Heart right ventricle (tissue), 16 donors: Measurements from ENCODE around the gene SMAP1. TPM values are rescaled to one million over a fixed set of nuclear protein-coding genes. Genes with fewer than 3 reads are reported as not detected.

Source experiments
- ATAC-seq, 8 donors: fragments of 200-7000 bp; cut with Tn5 transposase; one replicate each; pipeline ENCODE4 v1.9.1; 2020; ENCODE audit warnings: mild to moderate bottlenecking in 8 of 8, moderate library complexity in 8 of 8, moderate number of reproducible peaks in 1 of 8
- DNase-seq, 2 donors: peaks; one replicate each; pipeline ENCODE4 v3.0.0-alpha.2; 2020
- H3K27ac ChIP-seq, 10 donors: fragments of 200-600 bp; sonication (generic) in 2 of 10; one replicate each; pipeline versions ENCODE4 v1.5.0 to v1.8.0; 2020 to 2022; ENCODE audit warnings: mild to moderate bottlenecking in 3 of 10
- H3K27me3 ChIP-seq, 7 donors: fragments of 200-600 bp; one replicate each; pipeline ENCODE4 v1.8.0; 2021 to 2022; ENCODE audit warnings: mild to moderate bottlenecking in 2 of 7
- H3K36me3 ChIP-seq, 9 donors: fragments of 200-600 bp; sonication (generic) in 1 of 9; one replicate each; pipeline versions ENCODE4 v1.5.0 to v1.8.0; 2020 to 2022; ENCODE audit warnings: mild to moderate bottlenecking in 2 of 9
- H3K4me1 ChIP-seq, 9 donors: fragments of 200-600 bp; sonication (generic) in 1 of 9; one replicate each; pipeline versions ENCODE4 v1.5.0 to v1.8.0; 2020 to 2022; ENCODE audit warnings: mild to moderate bottlenecking in 4 of 9
- H3K4me3 ChIP-seq, 10 donors: fragments of 200-600 bp; sonication (generic) in 2 of 10; one replicate each; pipeline versions ENCODE4 v1.5.0 to v1.8.0; 2020 to 2022; ENCODE audit warnings: mild to moderate bottlenecking in 7 of 10, moderate library complexity in 2 of 10
- H3K9me3 ChIP-seq, 11 donors: fragments of 200-600 bp in 10 of 11; sonication (generic) in 2 of 11; one replicate each; pipeline versions ENCODE4 v1.5.0 to v1.8.0; 2013 to 2022; ENCODE audit warnings: mild to moderate bottlenecking in 2 of 11, control low read depth in 1 of 11, moderate library complexity in 1 of 11
- WGBS, 2 donors: extraction: QIAGEN DNeasy Blood & Tissue Kit; methylation state at CpG; one replicate each; pipeline ENCODE4 v1.1.7; 2013; ENCODE audit warnings: inconsistent platforms in 1 of 2; 5-methylcytosine and 5-hydroxymethylcytosine counted together
- intact Hi-C, 10 donors: fragments of 100-400 bp; cut with DNase I; formaldehyde crosslinking; loops; one replicate each; pipeline versions ENCODE4 v1.11.1 to v1.14.2; 2022
- polyA plus RNA-seq, 2 donors: library from polyadenylated mRNA; stranded (reverse); fragments of 200-250 nt; gene quantifications; one replicate each; pipeline ENCODE4 v1.2.3, GENCODE V29; 2013
- total RNA-seq, 10 donors: library from RNA; stranded (reverse); fragmentation: NEBNext Ultra II Directional in 3 of 10; extraction: Animal tissue kit (Norgen Biotek cat#: 25700) in 3 of 10; gene quantifications; one replicate each; pipeline versions ENCODE4 v1.2.1 to v1.2.4, GENCODE V29; 2021 to 2023
- TF ChIP-seq, protein P1 (sequence below), 9 donors: fragments of 200-600 bp; sonication (generic) in 2 of 9; IDR thresholded peaks; one replicate each; pipeline versions ENCODE4 v1.5.0 to v1.8.0; 2021 to 2022; ENCODE audit warnings: antibody characterized with exemption in 9 of 9, mild to moderate bottlenecking in 5 of 9, moderate library complexity in 1 of 9
- donor health status: Arrhythmogenic right ventricular cardiomyopathy.
- donor health status: ischemic (EF 13 %, LVEDD 7.1; RV severe dilation, severe dysfunction).
- donor health status: healthy with polysubstance abuse.
- donor health status: DM: no; HTN: yes; CAD: no.
- donor health status: DM: no; HTN: no; CAD: no.
- donor health status: ischemic (EF 25% LVEDD 6.9; RV normal size, moderate dysfunction).
- donor health status: ischemic (EF 25% LVEDD 5.7; RV mildly dilated, moderate dysfunction).
- donor health status: healthy.
- donor health status: DM: yes; HTN: yes; CAD: no.
- donor health status: Ischemic cardiomyopathy.
- donor health status: ischemic (EF 35%, LVEDD 5.7; RV mildly dilated, moderate dysfunction).
- donor health status: nonischemic (EF 11% LVEDD 7.7; RV severe dilation, severe dysfunction).
- donor health status: DM: yes; HTN: yes; CAD: no.
- donor health status: PGD.
- donor health status: ischemic (EF 29% LVEDD 5.4; RV normal size, mild dysfunction).
- donor health status: nonischemic (EF 23%, LVEDD 6.1; RV moderate dilation, normal function).

The SMAP1 gene
- total and polyA plus RNA-seq, 12 donors, result 12.8 to 36.3 (median 30.3) TPM

DNA sequence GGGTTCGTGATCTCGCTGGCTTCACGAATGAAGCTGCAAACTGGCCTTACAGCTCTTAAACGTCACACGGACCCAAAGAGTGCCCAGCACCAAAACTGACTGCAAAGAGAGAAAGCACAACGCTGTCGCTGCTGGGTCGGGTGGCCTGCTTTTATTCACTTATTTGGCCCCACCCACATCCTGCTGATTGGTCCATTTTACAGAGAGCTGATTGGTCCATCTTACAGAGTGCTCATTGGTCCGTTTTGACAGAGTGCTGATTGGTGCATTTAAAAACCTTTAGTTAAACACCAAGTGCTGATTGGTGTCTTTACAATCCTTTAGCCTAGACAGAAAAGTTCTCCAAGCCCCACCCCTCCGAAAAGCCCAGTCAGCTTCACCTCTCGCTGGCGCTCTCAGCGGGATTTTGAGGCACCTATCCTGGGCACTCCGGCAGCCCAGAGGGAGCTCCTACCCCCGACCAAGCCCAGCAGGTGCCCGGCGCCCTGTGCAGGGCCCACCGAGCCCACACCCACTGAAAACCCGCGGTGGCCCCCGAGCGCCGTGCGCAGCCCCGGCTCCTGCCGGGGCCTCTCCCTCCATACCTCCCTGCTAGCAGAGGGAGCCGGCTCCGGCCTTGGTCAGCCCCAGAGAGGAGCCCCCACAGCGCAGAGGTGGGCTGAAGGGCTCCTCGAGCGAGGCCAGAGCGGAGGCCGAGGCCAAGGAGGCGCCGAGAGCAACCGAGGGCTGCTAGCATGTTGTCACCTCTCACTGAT is 40.0 kb upstream of the SMAP1 start:
- ATAC-seq, result no peak
- Histone ChIP-seq H3K4me3 (no peak overlapping the region), H3K27ac (no peak overlapping the region), H3K27me3 (peaks cover 0 to 5% (median 0%) of the 10 kb centered on the region in 7 donors), H3K9me3 (no peaks in the 10 kb centered on the region), H3K36me3 (no peaks in the 10 kb centered on the region), H3K4me1 (no peaks in the 10 kb centered on the region)
- TF ChIP-seq, protein P1, sequence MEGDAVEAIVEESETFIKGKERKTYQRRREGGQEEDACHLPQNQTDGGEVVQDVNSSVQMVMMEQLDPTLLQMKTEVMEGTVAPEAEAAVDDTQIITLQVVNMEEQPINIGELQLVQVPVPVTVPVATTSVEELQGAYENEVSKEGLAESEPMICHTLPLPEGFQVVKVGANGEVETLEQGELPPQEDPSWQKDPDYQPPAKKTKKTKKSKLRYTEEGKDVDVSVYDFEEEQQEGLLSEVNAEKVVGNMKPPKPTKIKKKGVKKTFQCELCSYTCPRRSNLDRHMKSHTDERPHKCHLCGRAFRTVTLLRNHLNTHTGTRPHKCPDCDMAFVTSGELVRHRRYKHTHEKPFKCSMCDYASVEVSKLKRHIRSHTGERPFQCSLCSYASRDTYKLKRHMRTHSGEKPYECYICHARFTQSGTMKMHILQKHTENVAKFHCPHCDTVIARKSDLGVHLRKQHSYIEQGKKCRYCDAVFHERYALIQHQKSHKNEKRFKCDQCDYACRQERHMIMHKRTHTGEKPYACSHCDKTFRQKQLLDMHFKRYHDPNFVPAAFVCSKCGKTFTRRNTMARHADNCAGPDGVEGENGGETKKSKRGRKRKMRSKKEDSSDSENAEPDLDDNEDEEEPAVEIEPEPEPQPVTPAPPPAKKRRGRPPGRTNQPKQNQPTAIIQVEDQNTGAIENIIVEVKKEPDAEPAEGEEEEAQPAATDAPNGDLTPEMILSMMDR (IDR thresholded peaks at IDR 0.05), result no peak
- WGBS, 2 donors, result 93 to 95% methylated on average over 34 to 36 of the region's 36 CpGs
- intact Hi-C loops, result no loop called here
- no peak for DNase-seq

GRCh38 chr6:70629929-70630328 is 37.8 kb upstream of the SMAP1 start:
- intact Hi-C loops, result no loop called here
- Histone ChIP-seq H3K27me3 (peaks cover 0 to 5% (median 0%) of the 10 kb centered on the region in 7 donors), H3K36me3 (no peaks in the 10 kb centered on the region), H3K27ac (no peak overlapping the region), H3K9me3 (no peaks in the 10 kb centered on the region), H3K4me3 (no peak overlapping the region), H3K4me1 (no peaks in the 10 kb centered on the region)
- WGBS, 2 donors, result 58 to 62% methylated on average over 1 of the region's 1 CpG
- no peak for DNase-seq
- ATAC-seq, result no peak
- TF ChIP-seq, protein P1 (IDR thresholded peaks at IDR 0.05), result no peak

DNA sequence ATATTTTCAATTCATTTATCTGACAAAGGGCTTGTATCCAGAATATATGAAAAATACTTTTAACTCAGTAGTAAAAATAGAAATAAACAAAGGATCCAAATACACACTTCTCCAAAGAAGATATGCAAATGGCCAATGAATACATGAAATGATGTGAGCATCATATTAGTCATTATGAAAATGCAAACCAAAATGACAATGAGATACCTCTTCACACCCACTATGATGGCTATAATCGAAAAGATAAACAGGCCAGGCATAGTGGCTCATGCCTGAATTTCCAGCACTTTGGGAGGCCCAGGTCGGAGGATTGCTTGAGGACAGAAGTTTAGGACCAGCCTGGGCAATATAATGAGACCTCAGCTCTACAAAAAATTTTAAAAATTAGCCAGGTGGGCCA is 33.8 kb upstream of the SMAP1 start:
- intact Hi-C loops, result no loop called here
- WGBS, 2 donors, result 66 to 67% methylated on average over 2 of the region's 2 CpGs
- TF ChIP-seq, protein P1 (IDR thresholded peaks at IDR 0.05), result no peak
- Histone ChIP-seq H3K4me3 (no peak overlapping the region), H3K27me3 (peaks cover 0 to 5% (median 0%) of the 10 kb centered on the region in 7 donors), H3K36me3 (no peaks in the 10 kb centered on the region), H3K27ac (no peak overlapping the region), H3K4me1 (no peaks in the 10 kb centered on the region), H3K9me3 (no peaks in the 10 kb centered on the region)
- DNase-seq (no peak), ATAC-seq (no peak)

GRCh38 chr6:70636596-70636995 is 31.1 kb upstream of the SMAP1 start:
- 91 to 93% methylated on average over 8 of the region's 8 CpGs for WGBS, 2 donors
- H3K36me3 ChIP-seq, result no peaks in the 10 kb centered on the region
- TF ChIP-seq, protein P1 (IDR thresholded peaks at IDR 0.05), result no peak
- H3K27me3 ChIP-seq, result peaks cover 0 to 5% (median 0%) of the 10 kb centered on the region in 7 donors
- no peak overlapping the region for H3K27ac ChIP-seq
- intact Hi-C loops, result no loop called here
- H3K4me3 ChIP-seq, result no peak overlapping the region
- H3K9me3 ChIP-seq, result no peaks in the 10 kb centered on the region
- no peak for ATAC-seq
- no peak for DNase-seq
- no peaks in the 10 kb centered on the region for H3K4me1 ChIP-seq
